Measurements from ENCODE around the gene NR6A1. TPM values are rescaled to one million over a fixed set of nuclear protein-coding genes. Genes with fewer than 3 reads are reported as not detected.

Gene NR6A1
- total RNA-seq, 4 donors from 2014 or later: 9.7 to 14.6 (median 12.5) TPM

GRCh38 chr9:124555043-124555442 is 216.1 kb downstream of the NR6A1 start:
- in situ Hi-C loops (cut with MboI; ENCODE audit: low pct_ligation_motif_present in 1 of 4, low pct_unique_long_range_greater_than_20kb in 1 of 4, low sequenced_read_pairs in 3 of 4): no loop called here

GRCh38 chr9:124553738-124554137 is 217.4 kb downstream of the NR6A1 start:
- 49% methylated on average over 3 of the region's 3 CpGs for whole genome bisulfite sequencing, 2 donors (ENCODE audit: low coverage in 1 of 2)
- Histone ChIP-seq H3K36me3 (no peaks in the 10 kb centered on the region), H3K27ac (no peak overlapping the region), H3K4me3 (no peak overlapping the region), H3K27me3 (no peaks in the 10 kb centered on the region), H3K4me1 (peaks cover 5 to 23% (median 7%) of the 10 kb centered on the region in 4 donors), H3K9me3 (no peaks in the 10 kb centered on the region)
- TF ChIP-seq POLR2A (IDR thresholded peaks at IDR 0.05) (no peak), CTCF (IDR thresholded peaks at IDR 0.05) (no peak), EP300 (IDR thresholded peaks at IDR 0.05; ENCODE audit: low read depth) (no peak), POLR2AphosphoS5 (IDR thresholded peaks at IDR 0.05) (no peak)
- no peak for DNase-seq
- in situ Hi-C loops (cut with MboI; ENCODE audit: low pct_ligation_motif_present in 1 of 4, low pct_unique_long_range_greater_than_20kb in 1 of 4, low sequenced_read_pairs in 3 of 4) (no loop called here), intact Hi-C loops (cut with DNase I; ENCODE audit: low total_unique reads) (loop anchor here (2.0 kb wide), 1 partner anchor 53 kb away; no protein-coding TSS in a partner anchor)

More at GRCh38 chr9:124555043-124555442, 216.1 kb downstream of the NR6A1 start:
- H3K9me3 ChIP-seq: no peaks in the 10 kb centered on the region
- no peaks in the 10 kb centered on the region for H3K36me3 ChIP-seq
- intact Hi-C loops (cut with DNase I; ENCODE audit: low total_unique reads): loop anchor here (5.0 kb wide), 1 partner anchor 157 kb away; no protein-coding TSS in a partner anchor
- no peaks in the 10 kb centered on the region for H3K27me3 ChIP-seq
- 44 to 50% methylated on average over 3 of the region's 3 CpGs for WGBS, 2 donors (ENCODE audit: low coverage in 1 of 2)
- DNase-seq: no peak
- H3K4me1 ChIP-seq: peaks cover 5 to 25% (median 7%) of the 10 kb centered on the region in 4 donors
- H3K27ac ChIP-seq: peak overlapping the region; percentile 38 to 62 (median 58)
- no peak overlapping the region for H3K4me3 ChIP-seq
- no peak for TF ChIP-seq EP300 (IDR thresholded peaks at IDR 0.05; ENCODE audit: low read depth)
- TF ChIP-seq CTCF (IDR thresholded peaks at IDR 0.05): no peak
- no peak for TF ChIP-seq POLR2A (IDR thresholded peaks at IDR 0.05)
- no peak for TF ChIP-seq POLR2AphosphoS5 (IDR thresholded peaks at IDR 0.05)

- no peaks in the 10 kb centered on the region for H3K36me3 ChIP-seq
- in situ Hi-C loops (cut with MboI; ENCODE audit: low pct_ligation_motif_present in 1 of 4, low pct_unique_long_range_greater_than_20kb in 1 of 4, low sequenced_read_pairs in 3 of 4): no loop called here
- H3K4me1 ChIP-seq: peaks cover 5 to 23% (median 7%) of the 10 kb centered on the region in 4 donors
- TF ChIP-seq POLR2A (IDR thresholded peaks at IDR 0.05): no peak
- TF ChIP-seq POLR2AphosphoS5 (IDR thresholded peaks at IDR 0.05): no peak
- no peak for TF ChIP-seq CTCF (IDR thresholded peaks at IDR 0.05)
- no peak for TF ChIP-seq EP300 (IDR thresholded peaks at IDR 0.05; ENCODE audit: low read depth)
- H3K4me3 ChIP-seq: no peak overlapping the region
- intact Hi-C loops (cut with DNase I; ENCODE audit: low total_unique reads): loop anchor here (2.0 kb wide), 1 partner anchor 55 kb away; no protein-coding TSS in a partner anchor
- H3K9me3 ChIP-seq: no peaks in the 10 kb centered on the region
- no peak for DNase-seq
- 89% methylated on average over 2 of the region's 2 CpGs; no CpG with 5 or more reads in 1 of the 2 donors for WGBS, 2 donors (ENCODE audit: low coverage in 1 of 2)
- no peaks in the 10 kb centered on the region for H3K27me3 ChIP-seq
- H3K27ac ChIP-seq: no peak overlapping the region
These were observed 218.9 kb downstream of the NR6A1 start for GRCh38 chr9:124552273-124552605.

- 0 to 10% methylated on average over 1 to 4 of the region's 4 CpGs for WGBS, 2 donors (ENCODE audit: low coverage in 1 of 2)
These were observed 219.4 kb downstream of the NR6A1 start for GRCh38 chr9:124551472-124552272.

More at GRCh38 chr9:124551472-124552272, 219.4 kb downstream of the NR6A1 start:
- H3K27me3 ChIP-seq: no peaks in the 10 kb centered on the region
- TF ChIP-seq CTCF (IDR thresholded peaks at IDR 0.05) (peak; percentile 42 to 58 (median 54)), POLR2AphosphoS5 (IDR thresholded peaks at IDR 0.05) (no peak)
- no peak overlapping the region for H3K27ac ChIP-seq
- H3K9me3 ChIP-seq: no peaks in the 10 kb centered on the region
- H3K4me3 ChIP-seq: no peak overlapping the region
- H3K4me1 ChIP-seq: peaks cover 5 to 23% (median 7%) of the 10 kb centered on the region in 4 donors
- in situ Hi-C loops (cut with MboI; ENCODE audit: low pct_ligation_motif_present in 1 of 4, low pct_unique_long_range_greater_than_20kb in 1 of 4, low sequenced_read_pairs in 3 of 4) (no loop called here), intact Hi-C loops (cut with DNase I; ENCODE audit: low total_unique reads) (loop anchor here (2.0 kb wide), 1 partner anchor 55 kb away; no protein-coding TSS in a partner anchor)
- H3K36me3 ChIP-seq: no peaks in the 10 kb centered on the region
- DNase-seq: peak; percentile 42
